GM10248 (cell line): ENCODE data around the gene PIGU.

Experiments used
- CTCF ChIA-PET: fragments of 300-600 bp; sonication (Branson Sonifier 250); formaldehyde crosslinking; extraction: SDS; loops from one replicate; lab custom pipeline; 2021; ENCODE audit warnings: antibody characterized with exemption; lab: Yijun Ruan, JAX
- POLR2A ChIA-PET: fragments of 350-650 bp; sonication (Branson Sonifier 250); formaldehyde crosslinking; extraction: SDS; loops from one replicate; lab custom pipeline; 2020; ENCODE audit warnings: antibody characterized with exemption; lab: Yijun Ruan, JAX
- DNase-seq: peaks from one replicate; pipeline ENCODE4 v3.0.0; 2012; ENCODE audit errors: extremely low spot score
- TF ChIP-seq, protein P1 (sequence below): IDR thresholded peaks from 2 replicates; pipeline ENCODE4 v1.5.1; 2012; ENCODE audit warnings: mild to moderate bottlenecking, low read depth; ENCODE audit errors: extremely low read depth, missing control alignments, control extremely low read depth

Gene PIGU

DNA sequence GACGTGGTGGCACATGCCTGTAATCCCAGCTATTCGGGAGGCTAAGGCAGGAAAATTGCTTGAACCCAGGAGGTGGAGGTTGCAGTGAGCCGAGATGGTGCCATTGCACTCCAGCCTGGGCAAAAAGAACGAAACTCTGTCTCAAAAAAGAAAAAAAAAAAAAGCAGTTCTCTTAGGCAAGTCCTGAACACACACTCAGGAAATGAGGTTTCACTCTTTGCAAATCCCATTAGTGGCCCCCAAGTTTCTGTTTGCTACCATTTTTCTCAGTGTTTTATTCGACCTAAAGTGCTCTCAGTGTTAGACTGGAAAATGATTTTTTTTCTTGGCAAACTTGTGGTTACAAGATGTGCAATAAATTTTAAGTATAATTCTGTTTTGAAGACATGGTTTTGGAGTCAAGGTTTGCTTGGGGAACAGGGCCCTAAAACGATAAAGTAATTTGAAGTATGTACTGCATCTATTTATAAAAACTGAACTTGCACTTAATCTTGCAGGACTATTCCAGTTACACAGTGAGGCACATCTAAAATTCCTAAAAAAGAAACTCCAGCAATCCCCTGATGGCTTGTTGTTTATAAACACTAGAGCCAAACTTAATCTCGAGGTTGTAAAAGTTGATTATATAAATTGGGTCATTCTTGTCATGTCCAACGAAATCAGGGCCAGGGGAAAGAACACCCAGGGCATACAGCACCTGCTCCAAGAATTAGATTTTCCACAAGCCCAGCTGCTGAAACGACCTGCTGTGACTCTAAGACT lies 75.8 kb downstream of the PIGU start:
- CTCF ChIA-PET = no interaction called here
- POLR2A ChIA-PET = no interaction called here
- no peak for DNase-seq
- TF ChIP-seq, protein P1, sequence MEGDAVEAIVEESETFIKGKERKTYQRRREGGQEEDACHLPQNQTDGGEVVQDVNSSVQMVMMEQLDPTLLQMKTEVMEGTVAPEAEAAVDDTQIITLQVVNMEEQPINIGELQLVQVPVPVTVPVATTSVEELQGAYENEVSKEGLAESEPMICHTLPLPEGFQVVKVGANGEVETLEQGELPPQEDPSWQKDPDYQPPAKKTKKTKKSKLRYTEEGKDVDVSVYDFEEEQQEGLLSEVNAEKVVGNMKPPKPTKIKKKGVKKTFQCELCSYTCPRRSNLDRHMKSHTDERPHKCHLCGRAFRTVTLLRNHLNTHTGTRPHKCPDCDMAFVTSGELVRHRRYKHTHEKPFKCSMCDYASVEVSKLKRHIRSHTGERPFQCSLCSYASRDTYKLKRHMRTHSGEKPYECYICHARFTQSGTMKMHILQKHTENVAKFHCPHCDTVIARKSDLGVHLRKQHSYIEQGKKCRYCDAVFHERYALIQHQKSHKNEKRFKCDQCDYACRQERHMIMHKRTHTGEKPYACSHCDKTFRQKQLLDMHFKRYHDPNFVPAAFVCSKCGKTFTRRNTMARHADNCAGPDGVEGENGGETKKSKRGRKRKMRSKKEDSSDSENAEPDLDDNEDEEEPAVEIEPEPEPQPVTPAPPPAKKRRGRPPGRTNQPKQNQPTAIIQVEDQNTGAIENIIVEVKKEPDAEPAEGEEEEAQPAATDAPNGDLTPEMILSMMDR = no peak

DNA sequence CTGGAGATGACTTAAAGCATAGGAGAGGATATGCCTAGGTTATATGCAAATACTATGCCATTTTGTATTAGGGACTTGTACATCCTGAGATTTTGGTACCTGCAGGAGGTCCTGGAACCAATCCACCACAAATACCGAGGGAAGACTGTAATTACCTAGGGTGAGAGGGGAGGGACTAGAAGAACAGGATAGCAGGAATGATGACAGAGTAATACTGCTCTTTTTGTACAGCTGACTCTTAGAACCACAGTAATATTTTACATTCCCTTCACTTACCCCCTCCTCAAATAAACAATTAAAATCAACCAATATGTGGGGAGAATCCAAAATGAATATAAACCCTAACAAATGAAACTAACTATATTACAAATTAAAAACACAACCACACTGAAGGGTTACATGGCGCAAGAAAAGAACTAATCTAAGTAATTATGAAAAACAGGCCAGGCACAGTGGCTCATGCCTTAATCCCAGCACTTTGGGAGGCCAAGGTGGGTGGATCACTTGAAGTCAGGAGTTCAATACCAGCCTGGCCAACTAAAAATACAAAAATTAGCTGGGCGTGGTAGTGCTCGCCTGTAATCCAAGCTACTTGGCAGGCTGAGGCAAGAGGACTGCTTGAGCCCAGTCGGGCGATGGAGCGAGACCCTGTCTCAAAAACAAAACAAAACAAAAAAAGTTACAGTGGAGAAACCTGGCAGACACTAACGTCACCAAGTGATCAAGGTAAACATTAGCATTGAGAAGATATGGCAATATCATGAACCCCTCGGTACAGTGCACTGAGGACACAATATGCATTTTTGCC lies 81.3 kb downstream of the PIGU start:
- TF ChIP-seq, protein P1 = no peak
- DNase-seq = no peak
- ChIA-PET CTCF (interaction anchor here (1.1 kb wide), 1 partner anchor 27 kb away, joined by 3 read pairs; no protein-coding TSS in a partner anchor), POLR2A (no interaction called here)

DNA sequence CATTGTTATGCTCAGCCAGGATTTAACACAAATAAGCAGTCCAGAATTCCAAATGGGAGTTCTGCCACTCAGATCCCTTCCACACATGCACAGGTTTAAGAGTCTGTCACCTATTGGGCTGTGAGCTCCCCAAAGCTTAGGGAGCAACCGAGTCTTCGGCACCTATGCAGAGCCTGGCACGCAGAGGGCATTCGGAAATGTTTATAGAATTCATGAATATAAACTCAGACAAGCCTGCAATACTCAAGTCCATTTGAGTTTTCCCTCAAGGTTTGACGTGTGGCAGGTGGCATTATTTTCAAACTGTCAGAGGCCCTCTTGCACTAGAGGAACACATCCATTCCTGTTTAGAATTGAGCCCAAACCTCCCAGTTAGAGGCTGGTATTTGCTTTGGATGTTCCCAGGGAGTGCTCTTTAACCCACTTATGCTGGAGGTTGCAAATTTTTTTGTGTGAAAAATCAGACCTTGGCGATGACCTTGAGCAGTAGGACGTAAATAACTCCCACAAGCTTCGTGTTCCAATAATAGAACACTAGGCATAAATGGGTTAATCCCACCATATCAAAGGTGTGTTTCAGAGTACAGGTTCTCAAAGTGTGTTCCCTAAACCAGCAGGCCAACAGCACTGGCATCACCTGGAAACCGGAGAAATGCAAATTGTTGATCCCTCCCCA lies 90.3 kb downstream of the PIGU start:
- ChIA-PET CTCF (interaction anchor here (1.0 kb wide), 1 partner anchor 8 kb away, joined by 3 read pairs; no protein-coding TSS in a partner anchor), POLR2A (no interaction called here)
- no peak for DNase-seq
- TF ChIP-seq, protein P1 = no peak

DNA sequence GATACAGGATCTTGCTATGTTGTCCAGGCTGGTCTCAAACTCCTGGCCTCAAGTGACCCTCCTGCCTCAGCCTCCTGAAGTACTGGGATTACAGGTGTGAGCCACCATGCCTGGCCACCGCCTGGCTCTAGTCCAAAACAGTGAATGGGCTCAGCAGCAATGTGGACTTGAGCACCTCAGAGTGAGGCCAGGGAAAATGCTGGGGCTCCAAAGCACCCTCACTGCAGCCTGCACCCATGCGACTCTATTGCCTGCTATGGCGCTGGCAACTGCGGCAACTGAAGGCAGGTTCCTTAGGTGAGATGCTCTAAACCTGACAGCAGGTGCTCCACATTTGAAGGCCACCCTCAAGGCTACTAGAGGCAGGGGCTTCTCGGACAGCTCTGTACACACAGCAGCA lies 91.9 kb downstream of the PIGU start:
- POLR2A ChIA-PET = interaction anchor here (0.6 kb wide), 1 partner anchor 624 kb away, joined by 6 read pairs; no protein-coding TSS in a partner anchor

DNA sequence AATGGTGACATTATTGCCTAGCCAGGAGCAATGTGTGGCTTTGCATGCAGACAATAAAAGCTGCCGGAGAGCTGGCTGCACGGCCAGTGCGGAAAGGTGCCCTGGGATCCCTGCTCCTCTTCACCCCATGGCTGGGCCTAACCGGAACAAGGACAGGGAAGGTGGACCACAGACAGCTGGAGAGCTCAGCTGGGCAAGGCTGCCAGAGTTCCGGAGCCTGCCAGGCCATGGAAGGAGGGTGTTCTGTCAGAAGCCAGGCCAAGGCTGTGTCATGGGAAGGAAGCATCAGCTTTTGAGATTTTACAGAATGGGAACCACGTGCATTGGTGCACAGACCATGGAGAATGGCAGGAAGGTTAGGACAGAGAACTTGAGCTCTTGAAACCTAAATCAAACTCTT lies 93.3 kb downstream of the PIGU start:
- ChIA-PET POLR2A (no interaction called here), CTCF (interaction anchor here (1.0 to 2.8 kb wide), 7 partner anchors 8 to 271 kb away, joined by 3 to 10 read pairs (median 3); no protein-coding TSS in a partner anchor)
- no peak for DNase-seq
- TF ChIP-seq, protein P1 = no peak

More for the DNA sequence above, 91.9 kb downstream of the PIGU start:
- TF ChIP-seq, protein P1 = no peak
- CTCF ChIA-PET = interaction anchor here (1.4 kb wide), 1 partner anchor 9 kb away, joined by 3 read pairs; no protein-coding TSS in a partner anchor
- DNase-seq = no peak

DNA sequence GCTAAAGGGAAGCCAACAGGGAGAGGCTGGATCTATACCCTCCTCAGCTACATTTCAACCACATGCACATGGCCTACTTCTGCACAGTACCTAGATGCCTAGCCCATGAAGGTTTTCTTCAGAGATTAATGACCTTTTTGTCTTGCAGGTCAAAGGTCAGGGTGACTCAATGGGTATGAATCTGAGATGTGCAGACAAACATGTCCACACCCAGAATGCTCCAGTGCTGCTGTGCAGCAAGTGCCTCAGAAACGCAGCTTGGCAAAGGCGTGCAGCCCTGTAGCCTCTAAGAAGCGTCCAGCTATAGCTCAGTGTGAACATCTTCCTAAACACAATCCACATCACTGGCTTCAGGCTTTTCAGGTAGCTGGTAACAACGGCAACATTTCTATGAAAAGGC lies 94.0 kb downstream of the PIGU start:
- no peak for DNase-seq
- POLR2A ChIA-PET = no interaction called here
- TF ChIP-seq, protein P1 = no peak
- CTCF ChIA-PET = interaction anchor here (0.6 to 2.8 kb wide), 6 partner anchors 12 to 270 kb away, joined by 3 to 10 read pairs (median 4); no protein-coding TSS in a partner anchor
